ENCODE measurements around the gene AUH.

DNA sequence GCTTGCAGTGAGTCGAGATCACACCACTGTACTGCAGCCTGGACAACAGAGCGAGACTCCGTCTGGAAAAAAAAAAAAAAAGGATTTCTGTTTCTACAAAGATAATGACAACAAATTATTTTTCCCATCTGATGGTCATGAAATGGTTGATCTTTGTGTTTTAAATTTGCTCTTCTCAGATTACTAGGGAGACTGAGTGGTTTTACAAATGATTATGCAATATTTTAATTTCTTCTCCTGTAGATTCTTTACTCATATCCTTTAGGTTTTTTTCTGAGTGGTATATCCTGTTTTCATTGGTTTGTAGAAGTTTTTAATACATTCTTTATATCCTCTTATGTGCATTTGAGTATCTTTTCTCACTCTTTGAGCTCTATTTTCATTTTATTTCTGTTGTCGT is 20.6 kb upstream of the AUH start:
- TF ChIP-seq, protein P1, sequence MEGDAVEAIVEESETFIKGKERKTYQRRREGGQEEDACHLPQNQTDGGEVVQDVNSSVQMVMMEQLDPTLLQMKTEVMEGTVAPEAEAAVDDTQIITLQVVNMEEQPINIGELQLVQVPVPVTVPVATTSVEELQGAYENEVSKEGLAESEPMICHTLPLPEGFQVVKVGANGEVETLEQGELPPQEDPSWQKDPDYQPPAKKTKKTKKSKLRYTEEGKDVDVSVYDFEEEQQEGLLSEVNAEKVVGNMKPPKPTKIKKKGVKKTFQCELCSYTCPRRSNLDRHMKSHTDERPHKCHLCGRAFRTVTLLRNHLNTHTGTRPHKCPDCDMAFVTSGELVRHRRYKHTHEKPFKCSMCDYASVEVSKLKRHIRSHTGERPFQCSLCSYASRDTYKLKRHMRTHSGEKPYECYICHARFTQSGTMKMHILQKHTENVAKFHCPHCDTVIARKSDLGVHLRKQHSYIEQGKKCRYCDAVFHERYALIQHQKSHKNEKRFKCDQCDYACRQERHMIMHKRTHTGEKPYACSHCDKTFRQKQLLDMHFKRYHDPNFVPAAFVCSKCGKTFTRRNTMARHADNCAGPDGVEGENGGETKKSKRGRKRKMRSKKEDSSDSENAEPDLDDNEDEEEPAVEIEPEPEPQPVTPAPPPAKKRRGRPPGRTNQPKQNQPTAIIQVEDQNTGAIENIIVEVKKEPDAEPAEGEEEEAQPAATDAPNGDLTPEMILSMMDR (IDR thresholded peaks at IDR 0.05), result no peak
- TF ChIP-seq EP300 (IDR thresholded peaks at IDR 0.05), result no peak
- TF ChIP-seq POLR2AphosphoS5 (IDR thresholded peaks at IDR 0.05), result no peak
- no peak for TF ChIP-seq POLR2A (IDR thresholded peaks at IDR 0.05)
